Type B pancreatic cell (in vitro differentiated cells): Measurements from ENCODE around the gene RNF168. TPM values are rescaled to one million over a fixed set of nuclear protein-coding genes. Genes with fewer than 3 reads are reported as not detected.
"Not testable (repeated sequence)": the region's sequence is repeated elsewhere in the genome, so short reads cannot be mapped to it uniquely, and the experiment has no call there.

Source experiments
- DNase-seq: peaks from one replicate; pipeline ENCODE4 v3.0.0; 2021; ENCODE audit warnings: mixed read lengths; ENCODE audit not compliant: unreplicated experiment; ENCODE audit errors: extremely low spot score
- H3K27ac Mint-ChIP-seq: 2 replicates; pipeline ENCODE4 v1.8.0; 2021; ENCODE audit warnings: mild to moderate bottlenecking, mixed read lengths
- H3K27me3 Mint-ChIP-seq: 2 replicates; pipeline ENCODE4 v1.8.0; 2021; ENCODE audit warnings: mixed read lengths
- H3K36me3 Mint-ChIP-seq: 2 replicates; pipeline ENCODE4 v1.8.0; 2021; ENCODE audit warnings: mixed read lengths
- H3K4me1 Mint-ChIP-seq: one replicate; pipeline ENCODE4 v1.8.0; 2021; ENCODE audit warnings: mixed read lengths; ENCODE audit not compliant: unreplicated experiment
- H3K4me3 Mint-ChIP-seq: 2 replicates; pipeline ENCODE4 v1.8.0; 2021; ENCODE audit warnings: mild to moderate bottlenecking, mixed read lengths
- H3K9me3 Mint-ChIP-seq: 2 replicates; pipeline ENCODE4 v1.8.0; 2021; ENCODE audit warnings: mixed read lengths
- long read RNA-seq: library from polyadenylated mRNA; unstranded; transcript quantifications from one replicate; pipeline ENCODE4 v2.0.0, GENCODE V29; 2020
- total RNA-seq: library from RNA; stranded (reverse); gene quantifications from 2 replicates; pipeline ENCODE4 v1.2.1, GENCODE V29; 2021; ENCODE audit warnings: low replicate concordance
- TF ChIP-seq, protein P1 (sequence below): fragments of 200-600 bp; sonication (generic); conservative IDR thresholded peaks from 2 replicates; pipeline ENCODE4 v1.5.0; 2021; ENCODE audit warnings: antibody characterized with exemption, mild to moderate bottlenecking

The RNF168 gene, protein sequence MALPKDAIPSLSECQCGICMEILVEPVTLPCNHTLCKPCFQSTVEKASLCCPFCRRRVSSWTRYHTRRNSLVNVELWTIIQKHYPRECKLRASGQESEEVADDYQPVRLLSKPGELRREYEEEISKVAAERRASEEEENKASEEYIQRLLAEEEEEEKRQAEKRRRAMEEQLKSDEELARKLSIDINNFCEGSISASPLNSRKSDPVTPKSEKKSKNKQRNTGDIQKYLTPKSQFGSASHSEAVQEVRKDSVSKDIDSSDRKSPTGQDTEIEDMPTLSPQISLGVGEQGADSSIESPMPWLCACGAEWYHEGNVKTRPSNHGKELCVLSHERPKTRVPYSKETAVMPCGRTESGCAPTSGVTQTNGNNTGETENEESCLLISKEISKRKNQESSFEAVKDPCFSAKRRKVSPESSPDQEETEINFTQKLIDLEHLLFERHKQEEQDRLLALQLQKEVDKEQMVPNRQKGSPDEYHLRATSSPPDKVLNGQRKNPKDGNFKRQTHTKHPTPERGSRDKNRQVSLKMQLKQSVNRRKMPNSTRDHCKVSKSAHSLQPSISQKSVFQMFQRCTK
- 21.2 and 23.5 TPM in 2 replicates for total RNA-seq
- long read RNA-seq, full-length matches to known transcripts = 5 of 27 reads
- long read RNA-seq, partial matches to known transcripts = 13 of 27 reads
- long read RNA-seq, other reads (novel, unspliced or antisense) = 9 of 27 reads

DNA sequence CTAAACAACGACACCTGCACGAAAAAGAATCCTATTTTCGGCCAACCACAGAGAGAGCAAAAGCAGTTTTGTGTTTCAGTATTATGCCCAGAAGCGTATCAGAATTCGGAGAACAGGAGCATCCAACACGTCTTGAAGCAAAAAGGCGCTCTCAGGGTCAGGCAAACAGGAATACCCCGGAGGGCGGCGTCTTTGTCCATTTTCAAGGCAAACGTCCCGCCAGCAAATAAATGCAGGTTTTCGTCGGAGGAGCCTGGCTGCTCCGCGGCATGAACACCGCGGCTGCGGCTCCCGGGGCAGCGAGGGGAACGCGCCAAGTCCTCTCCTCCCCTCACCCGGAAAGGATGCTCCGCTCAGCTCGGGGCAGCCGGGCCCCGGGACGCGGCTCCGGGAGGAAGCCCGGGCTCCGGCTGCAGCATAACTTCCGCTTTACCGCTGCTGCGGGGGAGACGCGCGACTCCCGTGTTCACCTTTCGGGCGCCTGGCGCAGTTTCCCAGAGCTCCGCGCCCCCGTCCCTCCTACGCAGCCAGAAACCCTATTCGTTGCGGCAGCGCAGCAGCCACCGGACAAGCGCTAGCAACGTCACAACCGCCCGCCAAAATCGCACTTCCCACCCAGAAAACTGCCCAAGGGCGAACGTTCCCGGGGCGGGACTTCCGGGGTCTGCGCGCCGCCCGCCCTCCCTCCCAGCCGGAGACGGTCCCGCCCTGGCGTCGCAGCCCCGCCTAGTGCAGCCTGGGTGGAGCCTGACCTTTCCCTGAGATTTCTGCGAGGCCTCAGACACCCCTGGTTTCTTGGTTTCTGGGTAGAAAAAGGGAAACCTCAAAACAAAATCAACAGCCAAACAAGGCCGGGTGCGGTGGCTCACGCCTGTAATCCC, at the start of gene RNF168:
TSS of gene RNF168 (minus strand) at position 573 of the 881 bp plus-strand sequence. CDS start 595 bp downstream, outside the sequence.
- Mint-ChIP-seq H3K4me1 (peaks cover 22% of the 10 kb centered on the region), H3K9me3 (no peaks in the 10 kb centered on the region), H3K27me3 (peaks cover 3% of the 10 kb centered on the region), H3K36me3 (peaks cover 16% of the 10 kb centered on the region), H3K27ac (peak within 1 kb of the TSS; percentile 97), H3K4me3 (peak within 1 kb of the TSS; percentile 100)
- peak; percentile 92 for DNase-seq
- TF ChIP-seq, protein P1, sequence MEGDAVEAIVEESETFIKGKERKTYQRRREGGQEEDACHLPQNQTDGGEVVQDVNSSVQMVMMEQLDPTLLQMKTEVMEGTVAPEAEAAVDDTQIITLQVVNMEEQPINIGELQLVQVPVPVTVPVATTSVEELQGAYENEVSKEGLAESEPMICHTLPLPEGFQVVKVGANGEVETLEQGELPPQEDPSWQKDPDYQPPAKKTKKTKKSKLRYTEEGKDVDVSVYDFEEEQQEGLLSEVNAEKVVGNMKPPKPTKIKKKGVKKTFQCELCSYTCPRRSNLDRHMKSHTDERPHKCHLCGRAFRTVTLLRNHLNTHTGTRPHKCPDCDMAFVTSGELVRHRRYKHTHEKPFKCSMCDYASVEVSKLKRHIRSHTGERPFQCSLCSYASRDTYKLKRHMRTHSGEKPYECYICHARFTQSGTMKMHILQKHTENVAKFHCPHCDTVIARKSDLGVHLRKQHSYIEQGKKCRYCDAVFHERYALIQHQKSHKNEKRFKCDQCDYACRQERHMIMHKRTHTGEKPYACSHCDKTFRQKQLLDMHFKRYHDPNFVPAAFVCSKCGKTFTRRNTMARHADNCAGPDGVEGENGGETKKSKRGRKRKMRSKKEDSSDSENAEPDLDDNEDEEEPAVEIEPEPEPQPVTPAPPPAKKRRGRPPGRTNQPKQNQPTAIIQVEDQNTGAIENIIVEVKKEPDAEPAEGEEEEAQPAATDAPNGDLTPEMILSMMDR = no peak

DNA sequence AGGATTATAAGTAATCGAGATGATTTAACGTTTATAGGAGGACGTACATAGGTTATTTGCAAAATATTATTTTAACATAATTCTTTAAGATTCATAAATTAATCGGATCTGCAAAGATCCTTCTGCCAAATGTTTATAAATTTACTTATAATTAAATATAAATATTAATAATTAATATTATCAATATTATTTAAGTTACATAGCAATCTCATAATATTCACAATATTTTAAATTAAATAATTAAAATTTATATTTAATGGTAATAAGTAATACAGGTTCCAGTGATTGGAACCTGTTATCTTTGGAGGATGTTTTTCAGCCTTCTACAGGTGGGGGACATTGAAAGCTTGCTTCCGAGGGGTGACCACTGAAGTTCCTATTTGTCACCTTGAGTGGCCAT, 48.7 kb upstream of the RNF168 start:
- H3K4me1 Mint-ChIP-seq = no peaks in the 10 kb centered on the region
- TF ChIP-seq, protein P1 = no peak
- H3K27me3 Mint-ChIP-seq = no peaks in the 10 kb centered on the region
- peaks cover 6% of the 10 kb centered on the region for H3K9me3 Mint-ChIP-seq
- DNase-seq = no peak
- peaks cover 3% of the 10 kb centered on the region for H3K36me3 Mint-ChIP-seq
- H3K4me3 Mint-ChIP-seq = no peak overlapping the region
- no peak overlapping the region for H3K27ac Mint-ChIP-seq

DNA sequence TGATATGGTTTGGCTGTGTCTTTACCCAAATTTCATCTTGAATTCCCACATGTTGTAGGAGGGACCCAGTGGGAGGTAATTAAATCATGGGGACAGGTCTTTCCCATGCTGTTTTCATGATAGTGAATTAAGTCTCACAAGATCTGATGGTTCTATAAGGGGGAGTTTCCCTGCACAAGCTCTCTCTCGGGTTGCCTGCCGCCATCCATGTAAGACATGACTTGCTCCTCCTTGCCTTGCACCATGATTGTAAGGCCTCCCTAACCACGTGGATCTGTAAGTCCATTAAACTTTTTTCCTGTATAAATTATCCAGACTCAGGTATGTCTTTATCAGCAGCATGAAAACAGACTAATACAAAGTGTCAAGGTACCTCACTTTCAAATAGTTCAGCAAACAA, 46.6 kb upstream of the RNF168 start:
- DNase-seq, H3K4me1 Mint-ChIP-seq, H3K9me3 Mint-ChIP-seq, H3K27me3 Mint-ChIP-seq, H3K36me3 Mint-ChIP-seq, H3K4me3 Mint-ChIP-seq, H3K27ac Mint-ChIP-seq: not testable (repeated sequence)

DNA sequence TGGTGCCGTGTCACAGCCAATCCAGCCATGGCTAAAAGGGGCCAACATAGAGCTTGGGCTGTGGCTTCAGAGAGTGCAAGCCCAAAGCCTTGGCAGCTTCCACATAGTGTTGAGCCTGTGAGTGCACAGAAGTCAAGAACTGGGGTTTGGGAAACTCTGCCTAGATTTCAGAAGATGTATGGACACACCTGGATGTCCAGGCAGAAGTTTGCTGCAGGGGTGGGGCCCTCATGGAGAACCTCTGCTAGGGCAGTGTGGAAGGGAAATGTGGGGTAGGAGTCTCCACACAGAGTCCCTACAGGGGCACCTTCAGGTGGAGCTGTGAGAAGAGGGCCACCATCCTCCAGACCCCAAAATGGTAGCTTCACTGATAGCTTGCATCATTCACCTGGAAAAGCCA, 45.7 kb upstream of the RNF168 start:
- not testable (repeated sequence) for H3K36me3 Mint-ChIP-seq, H3K4me1 Mint-ChIP-seq, H3K27me3 Mint-ChIP-seq, DNase-seq, H3K4me3 Mint-ChIP-seq, H3K27ac Mint-ChIP-seq, H3K9me3 Mint-ChIP-seq

DNA sequence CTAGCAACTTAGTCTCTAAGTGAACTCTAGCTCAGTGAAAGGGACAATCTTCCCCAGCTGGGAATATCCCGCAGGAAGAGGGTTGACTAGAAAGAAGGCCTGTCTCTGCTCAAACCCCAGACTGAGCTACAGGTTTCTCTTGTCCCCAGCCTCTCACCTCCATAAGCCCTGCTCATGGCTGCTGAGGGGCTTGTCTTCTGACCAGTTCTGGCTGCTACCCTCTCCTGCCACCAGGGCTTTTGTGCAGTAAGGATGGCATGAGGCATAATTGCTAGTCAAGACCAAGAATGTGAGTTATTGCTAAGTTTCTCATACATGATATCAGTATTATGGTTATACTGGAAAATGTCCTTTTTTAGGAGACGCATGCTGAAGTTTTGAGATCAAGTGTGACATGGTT, 43.5 kb upstream of the RNF168 start:
- H3K9me3 Mint-ChIP-seq = peaks cover 6% of the 10 kb centered on the region

DNA sequence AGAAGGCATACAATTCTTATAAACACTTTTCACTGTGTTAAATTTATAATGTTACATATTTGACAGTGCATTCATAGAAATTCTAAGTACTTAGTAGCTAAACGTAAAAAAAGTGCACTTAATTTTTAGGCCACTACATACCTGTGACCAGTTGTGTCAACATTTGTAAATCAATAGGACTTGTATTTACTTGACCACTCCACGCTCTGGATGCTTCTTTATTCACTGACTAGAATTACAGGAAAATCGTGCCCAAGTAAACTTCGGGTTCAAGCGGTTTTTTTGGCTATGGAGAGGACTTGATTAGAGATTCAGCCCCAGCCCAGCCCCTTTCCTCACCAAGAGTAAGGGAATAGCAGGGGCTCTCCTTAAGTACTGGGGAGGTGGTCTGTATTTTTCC, 43.0 kb upstream of the RNF168 start:
- DNase-seq = no peak
- H3K4me1 Mint-ChIP-seq = no peaks in the 10 kb centered on the region
- TF ChIP-seq, protein P1 = no peak
- H3K27ac Mint-ChIP-seq = no peak overlapping the region
- H3K4me3 Mint-ChIP-seq = no peak overlapping the region
- H3K36me3 Mint-ChIP-seq = no peaks in the 10 kb centered on the region
- peaks cover 6% of the 10 kb centered on the region for H3K9me3 Mint-ChIP-seq
- H3K27me3 Mint-ChIP-seq = peaks cover 4% of the 10 kb centered on the region

More for the DNA sequence above, 43.5 kb upstream of the RNF168 start:
- peaks cover 4% of the 10 kb centered on the region for H3K27me3 Mint-ChIP-seq
- TF ChIP-seq, protein P1 = no peak
- no peak overlapping the region for H3K27ac Mint-ChIP-seq
- no peak overlapping the region for H3K4me3 Mint-ChIP-seq
- H3K36me3 Mint-ChIP-seq = peaks cover 3% of the 10 kb centered on the region
- no peak for DNase-seq
- H3K4me1 Mint-ChIP-seq = no peaks in the 10 kb centered on the region
